OCI-LY7 (cell line): ENCODE measurements around the gene LEUTX. TPM values are rescaled to one million over a fixed set of nuclear protein-coding genes. Genes with fewer than 3 reads are reported as not detected.

Source experiments
- BruUV-seq: library from RNA; stranded (reverse); fragments of 400-500 nt; replicated peaks from 2 replicates; lab custom pipeline; 2021; lab: Mats Ljungman, UMichigan
- CTCF ChIA-PET: fragments of 300-600 bp; sonication (Branson Sonifier 250); formaldehyde crosslinking; loops from one replicate; lab custom pipeline; 2022; ENCODE audit warnings: antibody characterized with exemption; ENCODE audit not compliant: unreplicated experiment; lab: Charles Lee
- POLR2A ChIA-PET: fragments of 300-600 bp; sonication (Branson Sonifier 250); formaldehyde crosslinking; loops from one replicate; lab custom pipeline; 2022; ENCODE audit warnings: antibody characterized with exemption; lab: Charles Lee
- DNase-seq: peaks from one replicate; pipeline ENCODE4 v3.0.0-alpha.2; 2015; ENCODE audit warnings: low spot score
- H2AFZ ChIP-seq: fragments of 200-600 bp; sonication (generic), shearing (Covaris generic); 2 replicates; pipeline ENCODE4 v1.6.1; 2014; ENCODE audit warnings: mild to moderate bottlenecking, antibody characterized with exemption, low read length, moderate library complexity
- H3K27ac ChIP-seq: fragments of 200-600 bp; sonication (generic); 2 replicates; pipeline ENCODE4 v1.5.1; 2014; ENCODE audit warnings: mixed run types, low read depth, mild to moderate bottlenecking, moderate library complexity, low read length, inconsistent platforms; ENCODE audit not compliant: poor library complexity, severe bottlenecking
- H3K36me3 ChIP-seq: fragments of 200-600 bp; sonication (generic); 2 replicates; pipeline ENCODE4 v1.6.1; 2014; ENCODE audit warnings: mild to moderate bottlenecking, antibody characterized with exemption, low read length, moderate library complexity, mixed read lengths; ENCODE audit not compliant: insufficient read depth
- H3K4me1 ChIP-seq: fragments of 200-600 bp; sonication (generic); 2 replicates; pipeline ENCODE4 v1.5.1; 2014; ENCODE audit warnings: mild to moderate bottlenecking, low read length; ENCODE audit not compliant: insufficient read depth, poor library complexity, severe bottlenecking
- H3K4me2 ChIP-seq: fragments of 200-600 bp; sonication (generic); 2 replicates; pipeline ENCODE4 v1.6.1; 2014; ENCODE audit warnings: mild to moderate bottlenecking, low read length
- H3K4me3 ChIP-seq: fragments of 200-600 bp; sonication (generic); 2 replicates; pipeline ENCODE4 v1.5.1; 2014; ENCODE audit warnings: mild to moderate bottlenecking, low read depth, low read length; ENCODE audit not compliant: poor library complexity, severe bottlenecking
- H3K79me2 ChIP-seq: fragments of 200-600 bp; sonication (generic); 2 replicates; pipeline ENCODE4 v1.6.1; 2016; ENCODE audit warnings: low read depth, mild to moderate bottlenecking, low read length, moderate library complexity, mixed read lengths; ENCODE audit not compliant: insufficient read depth
- H3K9me2 ChIP-seq: fragments of 200-600 bp; sonication (generic); 2 replicates; pipeline ENCODE4 v1.6.1; 2016; ENCODE audit warnings: mild to moderate bottlenecking, low read length, mixed read lengths; ENCODE audit not compliant: insufficient read depth
- H3K9me3 ChIP-seq: fragments of 200-600 bp; sonication (generic); 2 replicates; pipeline ENCODE4 v1.6.1; 2014; ENCODE audit warnings: mild to moderate bottlenecking, mixed run types, low read length, mixed read lengths
- H4K20me1 ChIP-seq: fragments of 200-600 bp; sonication (generic); 2 replicates; pipeline ENCODE4 v1.6.1; 2014; ENCODE audit warnings: mild to moderate bottlenecking, antibody characterized with exemption, low read length, moderate library complexity, mixed read lengths; ENCODE audit not compliant: insufficient read depth
- CTCF ChIP-seq: fragments of 200-600 bp; sonication (generic); conservative IDR thresholded peaks from 2 replicates; pipeline ENCODE4 v1.5.1; 2014; ENCODE audit warnings: mild to moderate bottlenecking, antibody characterized with exemption, low read length, moderate library complexity, mixed read lengths
- EZH2phosphoT487 ChIP-seq: fragments of 200-600 bp; sonication (generic); IDR thresholded peaks from 2 replicates; pipeline ENCODE4 v1.6.1; 2018; ENCODE audit warnings: low read depth, borderline replicate concordance, mild to moderate bottlenecking, mixed run types, antibody characterized with exemption, low read length, moderate library complexity, mixed read lengths
- intact Hi-C: fragments of 100-400 bp; cut with micrococcal nuclease; formaldehyde crosslinking; loops from one replicate; pipeline ENCODE4 v1.10.0; 2022; ENCODE audit not compliant: unreplicated experiment
- total RNA-seq, 2 experiments: library from RNA; depleted of rRNA in 1 of 2; stranded (reverse); fragments of >200 nt in 1 of 2; shearing (Covaris generic) in 1 of 2; gene quantifications; 2 replicates each; pipeline ENCODE4 v1.2.3, GENCODE V29; 2014 to 2022

Gene LEUTX
- total RNA-seq, 2 experiments from 2014 or later, result not detected

DNA sequence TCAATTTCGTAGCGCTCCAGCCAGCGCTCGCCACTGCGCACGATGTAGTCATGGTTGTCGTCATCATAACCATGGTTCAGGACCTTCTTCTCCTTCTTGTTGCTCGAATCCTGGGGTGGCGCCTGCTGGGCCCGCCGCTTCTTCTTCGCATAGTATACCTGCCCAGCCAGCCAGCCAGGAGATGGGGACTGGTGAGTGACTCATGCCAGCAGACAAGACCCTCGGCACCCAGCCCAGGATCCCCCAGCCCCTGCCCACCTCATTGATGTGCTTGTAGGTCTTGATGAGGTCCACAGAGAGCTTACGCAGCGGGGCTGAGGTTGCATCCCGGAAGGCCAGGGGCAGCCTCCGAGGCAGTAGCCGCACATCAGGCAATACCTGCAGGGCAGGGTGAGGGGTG is 51.8 kb downstream of the LEUTX start:
- no peak overlapping the region for H2AFZ ChIP-seq
- H3K9me2 ChIP-seq, result no peaks in the 10 kb centered on the region
- peaks cover 87% of the 10 kb centered on the region for H3K36me3 ChIP-seq
- ChIA-PET POLR2A (no interaction called here), CTCF (no interaction called here)
- intact Hi-C loops, result no loop called here
- peaks cover 16% of the 10 kb centered on the region for H3K4me1 ChIP-seq
- H4K20me1 ChIP-seq, result no peaks in the 10 kb centered on the region
- BruUV-seq, result no TSS peak
- TF ChIP-seq EZH2phosphoT487, result no peak
- TF ChIP-seq CTCF, result no peak
- no peak overlapping the region for H3K4me3 ChIP-seq
- no peaks in the 10 kb centered on the region for H3K9me3 ChIP-seq
- H3K4me2 ChIP-seq, result no peak overlapping the region
- no peak overlapping the region for H3K27ac ChIP-seq
- H3K79me2 ChIP-seq, result no peaks in the 10 kb centered on the region
- no peak for DNase-seq

DNA sequence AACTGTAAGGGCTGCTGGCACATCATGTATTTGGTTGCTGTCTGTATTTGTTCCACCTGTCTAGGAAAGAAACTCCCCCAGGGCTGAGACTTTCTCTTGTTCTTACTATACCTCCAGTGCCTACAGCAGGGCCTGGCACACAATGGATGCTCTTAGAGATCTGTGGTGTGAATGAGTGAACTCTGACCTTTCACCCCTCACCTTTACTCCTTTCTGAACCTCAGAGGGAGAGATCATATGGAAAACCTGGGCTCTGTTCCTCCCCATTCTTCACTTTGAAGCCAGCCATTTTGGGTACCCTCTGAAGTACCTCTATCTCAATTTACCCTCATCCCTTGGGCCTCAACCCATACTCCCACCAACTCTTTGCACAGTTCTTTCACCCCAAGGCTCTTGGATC is 52.2 kb downstream of the LEUTX start:
- ChIA-PET POLR2A (no interaction called here), CTCF (no interaction called here)
- intact Hi-C loops, result no loop called here
- Histone ChIP-seq H3K36me3 (peaks cover 87% of the 10 kb centered on the region), H3K9me3 (no peaks in the 10 kb centered on the region), H3K9me2 (no peaks in the 10 kb centered on the region), H3K4me2 (no peak overlapping the region), H3K4me1 (peaks cover 16% of the 10 kb centered on the region), H3K27ac (no peak overlapping the region), H4K20me1 (no peaks in the 10 kb centered on the region), H2AFZ (no peak overlapping the region), H3K4me3 (no peak overlapping the region), H3K79me2 (no peaks in the 10 kb centered on the region)
- no peak for TF ChIP-seq CTCF
- no peak for TF ChIP-seq EZH2phosphoT487
- DNase-seq, result no peak
- no TSS peak for BruUV-seq

DNA sequence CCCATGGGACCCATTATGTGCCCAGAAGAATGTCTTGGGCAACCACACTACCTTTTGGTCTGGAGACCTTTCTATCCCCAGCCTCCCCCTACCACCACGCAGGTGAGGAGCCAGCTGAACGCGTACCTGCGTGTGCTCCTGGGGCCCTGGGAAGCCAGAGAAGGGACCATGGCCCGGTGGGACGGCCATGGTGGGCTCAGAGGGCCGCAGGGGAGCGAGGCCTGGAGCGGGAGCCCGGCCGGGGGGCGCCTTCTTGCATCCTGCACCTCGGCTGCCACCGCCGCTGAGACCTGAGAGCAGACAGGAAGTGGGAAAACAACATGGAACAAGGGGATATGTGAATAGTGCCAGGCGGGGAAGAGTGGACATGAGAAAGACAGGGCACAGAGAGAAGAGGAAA is 53.0 kb downstream of the LEUTX start:
- no peaks in the 10 kb centered on the region for H4K20me1 ChIP-seq
- CTCF ChIA-PET, result no interaction called here
- no peaks in the 10 kb centered on the region for H3K9me2 ChIP-seq
- H3K4me2 ChIP-seq, result no peak overlapping the region
- H3K27ac ChIP-seq, result no peak overlapping the region
- no peak overlapping the region for H3K4me3 ChIP-seq
- TF ChIP-seq CTCF, result no peak
- no peak for TF ChIP-seq EZH2phosphoT487
- POLR2A ChIA-PET, result no interaction called here
- no TSS peak for BruUV-seq
- peaks cover 16% of the 10 kb centered on the region for H3K4me1 ChIP-seq
- H3K79me2 ChIP-seq, result no peaks in the 10 kb centered on the region
- H3K36me3 ChIP-seq, result peaks cover 87% of the 10 kb centered on the region
- intact Hi-C loops, result no loop called here
- no peak overlapping the region for H2AFZ ChIP-seq
- H3K9me3 ChIP-seq, result no peaks in the 10 kb centered on the region
- no peak for DNase-seq
